A549 (cell line): ENCODE measurements around the gene KIF12. TPM values are rescaled to one million over a fixed set of nuclear protein-coding genes. Genes with fewer than 3 reads are reported as not detected.

ENCODE experiments used
- ATAC-seq, 2 experiments: fragments of 200-7000 bp in 1 of 2; fragments of >200 bp in 1 of 2; cut with Nextera tagmentation in 1 of 2; cut with Tn5 transposase in 1 of 2; 3 replicates each; pipeline versions ENCODE4 v1.8.0 to v1.9.1; 2018 to 2020; ENCODE audit warnings: mild to moderate bottlenecking in 1 of 2, moderate library complexity in 1 of 2
- CTCF ChIA-PET: fragments of 300-600 bp; sonication (Branson Sonifier 250); formaldehyde crosslinking; extraction: SDS; loops from one replicate; lab custom pipeline; 2021; ENCODE audit warnings: antibody characterized with exemption, inconsistent platforms; lab: Yijun Ruan, JAX
- POLR2A ChIA-PET: fragments of 350-600 bp; formaldehyde crosslinking; extraction: SDS; loops from one replicate; lab custom pipeline; 2021; ENCODE audit warnings: antibody characterized with exemption, inconsistent platforms; lab: Yijun Ruan, JAX
- DNase-seq, 2 experiments: peaks; one replicate each; pipeline versions ENCODE4 v3.0.0 to v3.0.0-alpha.2; 2011 to 2016; ENCODE audit warnings: low read depth in 1 of 2, low spot score in 1 of 2
- FAIRE-seq: peaks from 2 replicates; lab custom pipeline; 2011; peaks lifted over from hg19 to GRCh38; lab: Jason Lieb, UNC
- H3K27ac ChIP-seq, 2 experiments: fragments of >200 bp; sonication (Bioruptor Twin); formaldehyde crosslinking; 3 replicates each; pipeline ENCODE4 v1.5.1; 2016 to 2017
- H3K4me1 ChIP-seq: fragments of >200 bp; sonication (Bioruptor Twin); formaldehyde crosslinking; 3 replicates; pipeline ENCODE4 v1.6.1; 2016
- H3K4me2 ChIP-seq: fragments of >200 bp; sonication (Bioruptor Twin); formaldehyde crosslinking; 3 replicates; pipeline ENCODE4 v1.6.1; 2016
- H3K4me3 ChIP-seq: fragments of >200 bp; sonication (Bioruptor Twin); formaldehyde crosslinking; 3 replicates; pipeline ENCODE4 v1.5.1; 2016
- H3K9me3 ChIP-seq: fragments of >200 bp; sonication (Bioruptor Twin); formaldehyde crosslinking; 3 replicates; pipeline ENCODE4 v1.6.1; 2016
- CEBPB ChIP-seq, 2 experiments: fragments of >200 bp in 1 of 2; sonication (Bioruptor Twin) in 1 of 2; formaldehyde crosslinking in 1 of 2; IDR thresholded peaks; 2 replicates each; pipeline ENCODE4 v1.6.1; 2012 to 2016
- EHF ChIP-seq: fragments of 250-450 bp; sonication (Bioruptor Pico); IDR thresholded peaks from 2 replicates; pipeline ENCODE4 v1.5.0; 2020; ENCODE audit warnings: mild to moderate bottlenecking
- EHMT2 ChIP-seq: fragments of 200-600 bp; sonication (generic); IDR thresholded peaks from 2 replicates; pipeline ENCODE4 v1.6.1; 2016; ENCODE audit warnings: antibody characterized with exemption, low read depth, mild to moderate bottlenecking, moderate library complexity
- EP300 ChIP-seq, 2 experiments: fragments of >200 bp; sonication (Bioruptor Twin); formaldehyde crosslinking; IDR thresholded peaks; 2 replicates in 1 of 2; 3 replicates in 1 of 2; pipeline ENCODE4 v1.6.1; 2016 to 2017
- FOSB ChIP-seq: fragments of 250-450 bp; sonication (Bioruptor Pico); IDR thresholded peaks from 2 replicates; pipeline ENCODE4 v1.5.0; 2020; ENCODE audit warnings: mild to moderate bottlenecking, moderate library complexity
- FOXS1 ChIP-seq: fragments of 250-450 bp; sonication (Bioruptor Pico); IDR thresholded peaks from 2 replicates; pipeline ENCODE4 v1.5.0; 2020; ENCODE audit warnings: mild to moderate bottlenecking, moderate library complexity
- GATA3 ChIP-seq: IDR thresholded peaks from 2 replicates; pipeline ENCODE4 v1.6.1; 2012; ENCODE audit warnings: borderline replicate concordance
- HEYL ChIP-seq: fragments of 250-450 bp; sonication (Bioruptor Pico); IDR thresholded peaks from 2 replicates; pipeline ENCODE4 v1.8.0; 2021; ENCODE audit warnings: mild to moderate bottlenecking, moderate library complexity
- HOXA7 ChIP-seq: fragments of 250-450 bp; sonication (Bioruptor Pico); IDR thresholded peaks from 2 replicates; pipeline ENCODE4 v1.5.0; 2020; ENCODE audit warnings: mild to moderate bottlenecking, moderate library complexity
- KDM5A ChIP-seq: fragments of 200-600 bp; sonication (generic); IDR thresholded peaks from 2 replicates; pipeline ENCODE4 v1.6.1; 2016; ENCODE audit warnings: antibody characterized with exemption, mild to moderate bottlenecking
- MAZ ChIP-seq: fragments of 150-350 bp; IDR thresholded peaks from 2 replicates; pipeline ENCODE4 v1.6.1; 2014; ENCODE audit warnings: antibody characterized with exemption, low read depth, low read length, borderline replicate concordance
- NPAS2 ChIP-seq: fragments of 250-450 bp; sonication (Bioruptor Pico); IDR thresholded peaks from 2 replicates; pipeline ENCODE4 v1.8.0; 2022; ENCODE audit warnings: mild to moderate bottlenecking, moderate library complexity, borderline replicate concordance
- NR3C1 ChIP-seq: fragments of >200 bp; sonication (Bioruptor Twin); formaldehyde crosslinking; IDR thresholded peaks from 3 replicates; pipeline ENCODE4 v1.6.1; 2017
- RCOR1 ChIP-seq: fragments of 150-350 bp; IDR thresholded peaks from 2 replicates; pipeline ENCODE4 v1.6.1; 2014; ENCODE audit warnings: antibody characterized with exemption, low read length, low read depth
- RFX5 ChIP-seq: fragments of 450-650 bp; IDR thresholded peaks from 2 replicates; pipeline ENCODE4 v1.7.1; 2014; ENCODE audit warnings: antibody characterized with exemption, mild to moderate bottlenecking, moderate library complexity
- ZC3H11A ChIP-seq: fragments of 450-650 bp; IDR thresholded peaks from 2 replicates; pipeline ENCODE4 v1.6.1; 2014; ENCODE audit warnings: antibody characterized with exemption, mild to moderate bottlenecking
- ZFP36 ChIP-seq: fragments of 450-650 bp; IDR thresholded peaks from 2 replicates; pipeline ENCODE4 v1.6.1; 2014; ENCODE audit warnings: borderline replicate concordance; ENCODE audit not compliant: partially characterized antibody
- ZNF302 ChIP-seq: fragments of 250-450 bp; sonication (Bioruptor Pico); IDR thresholded peaks from 2 replicates; pipeline ENCODE4 v1.9.0; 2021; ENCODE audit warnings: inconsistent platforms, mild to moderate bottlenecking, moderate library complexity
- ZSCAN20 ChIP-seq: fragments of 250-450 bp; sonication (Bioruptor Pico); IDR thresholded peaks from 2 replicates; pipeline ENCODE4 v1.8.0; 2022; ENCODE audit warnings: mild to moderate bottlenecking, moderate library complexity
- WGBS: methylation state at CpG from one replicate; pipeline ENCODE4 v1.1.6; 2017; ENCODE audit errors: missing lambda C conversion rate; 5-methylcytosine and 5-hydroxymethylcytosine counted together
- polyA plus RNA-seq, 4 experiments: library from polyadenylated mRNA; depleted of rRNA in 3 of 4; stranded (reverse); fragments of >200 nt; fragmentation: RNase III in 1 of 4; extraction: RNeasy Plus Mini Kit Qiagen cat#74134 plus additional on column Dnase treatment in 1 of 4; gene quantifications; 2 replicates in 3 of 4; 3 replicates in 1 of 4; pipeline ENCODE4 v1.2.3, GENCODE V29; 2011 to 2017
- TF ChIP-seq, protein P1 (sequence below): fragments of 200-600 bp; sonication (generic); IDR thresholded peaks from 2 replicates; pipeline ENCODE4 v1.6.1; 2016; ENCODE audit warnings: antibody characterized with exemption, mild to moderate bottlenecking, moderate library complexity
- TF ChIP-seq, protein P2 (sequence below): fragments of 250-450 bp; sonication (Bioruptor Pico); IDR thresholded peaks from 2 replicates; pipeline ENCODE4 v1.5.0; 2021; ENCODE audit warnings: mild to moderate bottlenecking, moderate library complexity, borderline replicate concordance
- TF ChIP-seq, protein P3 (sequence below): fragments of >200 bp; sonication (Bioruptor Twin); formaldehyde crosslinking; IDR thresholded peaks from 3 replicates; pipeline ENCODE4 v1.5.1; 2016
- TF ChIP-seq, protein P4 (sequence below): fragments of 150-350 bp; IDR thresholded peaks from 2 replicates; pipeline ENCODE4 v1.6.1; 2014; ENCODE audit warnings: low read depth, mild to moderate bottlenecking, low read length
- TF ChIP-seq, protein P5 (sequence below): fragments of 450-650 bp; IDR thresholded peaks from 2 replicates; pipeline ENCODE4 v1.6.1; 2014; ENCODE audit warnings: antibody characterized with exemption
- TF ChIP-seq, protein P6 (sequence below): IDR thresholded peaks from 2 replicates; pipeline ENCODE4 v1.6.1; 2012
- TF ChIP-seq, protein P7 (sequence below): IDR thresholded peaks from 2 replicates; pipeline ENCODE4 v1.6.1; 2012; ENCODE audit warnings: low read depth, borderline replicate concordance

Gene KIF12
- polyA plus RNA-seq, 2 of the 4 experiments (the other 2 are of a cell fraction): 6.0 to 6.3 TPM

DNA sequence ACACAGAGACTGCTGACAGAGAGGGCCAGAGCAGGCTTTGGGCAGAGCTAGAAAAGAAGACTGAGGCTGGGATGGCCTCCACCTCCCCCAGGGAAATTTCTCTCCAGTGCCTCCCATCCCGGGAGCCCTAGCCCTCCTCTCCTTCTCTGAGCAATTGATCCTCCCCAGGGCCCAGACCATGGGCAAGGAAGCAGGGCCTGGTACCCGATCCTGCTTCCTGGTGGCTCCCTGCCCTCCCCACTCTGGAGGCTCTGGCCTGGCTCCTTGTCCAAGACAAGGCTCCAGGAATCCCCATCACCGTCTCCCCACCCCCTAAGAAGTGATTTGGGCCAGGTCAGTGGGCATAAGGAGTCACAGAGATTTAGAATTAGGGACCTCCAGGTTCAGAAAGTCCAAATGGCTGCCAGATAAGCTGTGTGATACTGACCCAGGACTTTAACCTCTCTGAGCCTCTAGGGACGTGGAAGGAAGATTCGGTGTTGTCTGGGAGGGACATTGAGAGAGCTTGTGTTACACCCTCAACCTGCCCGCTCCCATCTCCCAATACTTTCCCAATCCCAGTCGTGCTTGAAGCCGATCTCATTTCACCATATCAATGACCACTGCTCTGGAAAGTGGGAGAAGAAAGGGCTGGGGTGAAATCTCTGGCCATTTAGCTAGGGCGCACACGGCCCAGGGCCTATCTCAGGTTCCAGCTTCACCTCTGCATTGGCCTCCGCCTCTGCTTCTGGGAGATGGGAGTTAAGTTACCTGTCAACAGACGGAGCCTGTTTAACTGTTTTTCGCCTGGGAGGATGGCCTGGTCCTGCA is 25.8 kb upstream of the KIF12 start:
- POLR2A ChIA-PET: no interaction called here
- no peak for ATAC-seq
- no peak for DNase-seq
- no peak overlapping the region for H3K4me3 ChIP-seq
- 77% methylated on average over 13 of the region's 13 CpGs for WGBS
- no peak overlapping the region for H3K4me2 ChIP-seq
- no peak overlapping the region for H3K27ac ChIP-seq
- CTCF ChIA-PET: interaction anchor here (0.9 to 4.4 kb wide), 4 partner anchors 17 to 42 kb away, joined by 3 to 25 read pairs (median 4); no protein-coding TSS in a partner anchor
- peaks cover 10% of the 10 kb centered on the region; the same call in 2 of the 3 replicates for H3K9me3 ChIP-seq
- no peak for TF ChIP-seq EP300 (IDR thresholded peaks at IDR 0.05)
- TF ChIP-seq RFX5: no peak
- no peak for TF ChIP-seq CEBPB (IDR thresholded peaks at IDR 0.05)
- no peak for TF ChIP-seq EHMT2
- no peak for TF ChIP-seq RCOR1
- no peak for TF ChIP-seq NPAS2 (CRISPR knock-in tag)
- no peak for TF ChIP-seq MAZ
- TF ChIP-seq EHF (CRISPR knock-in tag): no peak
- TF ChIP-seq HEYL: no peak
- TF ChIP-seq, protein P1, sequence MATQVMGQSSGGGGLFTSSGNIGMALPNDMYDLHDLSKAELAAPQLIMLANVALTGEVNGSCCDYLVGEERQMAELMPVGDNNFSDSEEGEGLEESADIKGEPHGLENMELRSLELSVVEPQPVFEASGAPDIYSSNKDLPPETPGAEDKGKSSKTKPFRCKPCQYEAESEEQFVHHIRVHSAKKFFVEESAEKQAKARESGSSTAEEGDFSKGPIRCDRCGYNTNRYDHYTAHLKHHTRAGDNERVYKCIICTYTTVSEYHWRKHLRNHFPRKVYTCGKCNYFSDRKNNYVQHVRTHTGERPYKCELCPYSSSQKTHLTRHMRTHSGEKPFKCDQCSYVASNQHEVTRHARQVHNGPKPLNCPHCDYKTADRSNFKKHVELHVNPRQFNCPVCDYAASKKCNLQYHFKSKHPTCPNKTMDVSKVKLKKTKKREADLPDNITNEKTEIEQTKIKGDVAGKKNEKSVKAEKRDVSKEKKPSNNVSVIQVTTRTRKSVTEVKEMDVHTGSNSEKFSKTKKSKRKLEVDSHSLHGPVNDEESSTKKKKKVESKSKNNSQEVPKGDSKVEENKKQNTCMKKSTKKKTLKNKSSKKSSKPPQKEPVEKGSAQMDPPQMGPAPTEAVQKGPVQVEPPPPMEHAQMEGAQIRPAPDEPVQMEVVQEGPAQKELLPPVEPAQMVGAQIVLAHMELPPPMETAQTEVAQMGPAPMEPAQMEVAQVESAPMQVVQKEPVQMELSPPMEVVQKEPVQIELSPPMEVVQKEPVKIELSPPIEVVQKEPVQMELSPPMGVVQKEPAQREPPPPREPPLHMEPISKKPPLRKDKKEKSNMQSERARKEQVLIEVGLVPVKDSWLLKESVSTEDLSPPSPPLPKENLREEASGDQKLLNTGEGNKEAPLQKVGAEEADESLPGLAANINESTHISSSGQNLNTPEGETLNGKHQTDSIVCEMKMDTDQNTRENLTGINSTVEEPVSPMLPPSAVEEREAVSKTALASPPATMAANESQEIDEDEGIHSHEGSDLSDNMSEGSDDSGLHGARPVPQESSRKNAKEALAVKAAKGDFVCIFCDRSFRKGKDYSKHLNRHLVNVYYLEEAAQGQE: no peak
- TF ChIP-seq, protein P2, sequence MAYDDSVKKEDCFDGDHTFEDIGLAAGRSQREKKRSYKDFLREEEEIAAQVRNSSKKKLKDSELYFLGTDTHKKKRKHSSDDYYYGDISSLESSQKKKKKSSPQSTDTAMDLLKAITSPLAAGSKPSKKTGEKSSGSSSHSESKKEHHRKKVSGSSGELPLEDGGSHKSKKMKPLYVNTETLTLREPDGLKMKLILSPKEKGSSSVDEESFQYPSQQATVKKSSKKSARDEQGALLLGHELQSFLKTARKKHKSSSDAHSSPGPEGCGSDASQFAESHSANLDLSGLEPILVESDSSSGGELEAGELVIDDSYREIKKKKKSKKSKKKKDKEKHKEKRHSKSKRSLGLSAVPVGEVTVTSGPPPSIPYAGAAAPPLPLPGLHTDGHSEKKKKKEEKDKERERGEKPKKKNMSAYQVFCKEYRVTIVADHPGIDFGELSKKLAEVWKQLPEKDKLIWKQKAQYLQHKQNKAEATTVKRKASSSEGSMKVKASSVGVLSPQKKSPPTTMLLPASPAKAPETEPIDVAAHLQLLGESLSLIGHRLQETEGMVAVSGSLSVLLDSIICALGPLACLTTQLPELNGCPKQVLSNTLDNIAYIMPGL (CRISPR knock-in tag): no peak
- TF ChIP-seq, protein P3, sequence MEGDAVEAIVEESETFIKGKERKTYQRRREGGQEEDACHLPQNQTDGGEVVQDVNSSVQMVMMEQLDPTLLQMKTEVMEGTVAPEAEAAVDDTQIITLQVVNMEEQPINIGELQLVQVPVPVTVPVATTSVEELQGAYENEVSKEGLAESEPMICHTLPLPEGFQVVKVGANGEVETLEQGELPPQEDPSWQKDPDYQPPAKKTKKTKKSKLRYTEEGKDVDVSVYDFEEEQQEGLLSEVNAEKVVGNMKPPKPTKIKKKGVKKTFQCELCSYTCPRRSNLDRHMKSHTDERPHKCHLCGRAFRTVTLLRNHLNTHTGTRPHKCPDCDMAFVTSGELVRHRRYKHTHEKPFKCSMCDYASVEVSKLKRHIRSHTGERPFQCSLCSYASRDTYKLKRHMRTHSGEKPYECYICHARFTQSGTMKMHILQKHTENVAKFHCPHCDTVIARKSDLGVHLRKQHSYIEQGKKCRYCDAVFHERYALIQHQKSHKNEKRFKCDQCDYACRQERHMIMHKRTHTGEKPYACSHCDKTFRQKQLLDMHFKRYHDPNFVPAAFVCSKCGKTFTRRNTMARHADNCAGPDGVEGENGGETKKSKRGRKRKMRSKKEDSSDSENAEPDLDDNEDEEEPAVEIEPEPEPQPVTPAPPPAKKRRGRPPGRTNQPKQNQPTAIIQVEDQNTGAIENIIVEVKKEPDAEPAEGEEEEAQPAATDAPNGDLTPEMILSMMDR: no peak
- TF ChIP-seq ZFP36: no peak
- no peaks in the 10 kb centered on the region for H3K4me1 ChIP-seq
- no peak for FAIRE-seq

DNA sequence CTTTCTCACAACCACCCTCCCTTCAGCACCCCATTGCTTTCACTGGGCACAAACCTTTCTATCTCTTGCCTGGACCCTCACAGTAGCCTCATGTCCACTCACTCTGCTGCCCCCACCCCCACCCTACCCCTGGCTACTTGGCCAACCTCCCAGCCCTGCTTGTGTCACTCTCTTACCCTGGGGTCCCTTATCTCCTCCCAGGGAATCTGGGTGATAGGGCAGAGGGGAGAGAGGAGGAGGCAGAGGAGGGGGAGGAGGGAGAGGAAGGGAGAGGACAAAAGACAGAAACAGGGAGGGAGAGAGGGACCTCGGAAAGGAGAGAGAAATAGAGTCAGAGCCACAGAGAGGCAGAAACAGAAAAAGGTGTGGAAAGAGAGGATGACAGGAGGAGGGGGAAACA is 25.0 kb upstream of the KIF12 start:
- ChIA-PET CTCF (interaction anchor here (4.4 kb wide), 1 partner anchor 17 kb away, joined by 25 read pairs; no protein-coding TSS in a partner anchor), POLR2A (no interaction called here)
- Histone ChIP-seq H3K9me3 (peaks cover 10% of the 10 kb centered on the region; the same call in 2 of the 3 replicates), H3K4me2 (no peak overlapping the region), H3K4me3 (no peak overlapping the region), H3K27ac (no peak overlapping the region), H3K4me1 (peaks cover 5% of the 10 kb centered on the region; the same call in 2 of the 3 replicates)
- no peak for DNase-seq
- WGBS: 63% methylated on average over 1 of the region's 1 CpG
- FAIRE-seq: no peak
- ATAC-seq: no peak
- TF ChIP-seq GATA3 (no peak), FOXS1 (CRISPR knock-in tag) (no peak), KDM5A (no peak), NR3C1 (no peak), ZSCAN20 (no peak), EHMT2 (no peak), ZC3H11A (no peak), ZNF302 (no peak), FOSB (CRISPR knock-in tag) (no peak), HOXA7 (CRISPR knock-in tag) (no peak)
- TF ChIP-seq, protein P4, sequence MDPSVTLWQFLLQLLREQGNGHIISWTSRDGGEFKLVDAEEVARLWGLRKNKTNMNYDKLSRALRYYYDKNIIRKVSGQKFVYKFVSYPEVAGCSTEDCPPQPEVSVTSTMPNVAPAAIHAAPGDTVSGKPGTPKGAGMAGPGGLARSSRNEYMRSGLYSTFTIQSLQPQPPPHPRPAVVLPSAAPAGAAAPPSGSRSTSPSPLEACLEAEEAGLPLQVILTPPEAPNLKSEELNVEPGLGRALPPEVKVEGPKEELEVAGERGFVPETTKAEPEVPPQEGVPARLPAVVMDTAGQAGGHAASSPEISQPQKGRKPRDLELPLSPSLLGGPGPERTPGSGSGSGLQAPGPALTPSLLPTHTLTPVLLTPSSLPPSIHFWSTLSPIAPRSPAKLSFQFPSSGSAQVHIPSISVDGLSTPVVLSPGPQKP: no peak
- TF ChIP-seq, protein P5, sequence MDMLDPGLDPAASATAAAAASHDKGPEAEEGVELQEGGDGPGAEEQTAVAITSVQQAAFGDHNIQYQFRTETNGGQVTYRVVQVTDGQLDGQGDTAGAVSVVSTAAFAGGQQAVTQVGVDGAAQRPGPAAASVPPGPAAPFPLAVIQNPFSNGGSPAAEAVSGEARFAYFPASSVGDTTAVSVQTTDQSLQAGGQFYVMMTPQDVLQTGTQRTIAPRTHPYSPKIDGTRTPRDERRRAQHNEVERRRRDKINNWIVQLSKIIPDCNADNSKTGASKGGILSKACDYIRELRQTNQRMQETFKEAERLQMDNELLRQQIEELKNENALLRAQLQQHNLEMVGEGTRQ: no peak
- TF ChIP-seq, protein P6, sequence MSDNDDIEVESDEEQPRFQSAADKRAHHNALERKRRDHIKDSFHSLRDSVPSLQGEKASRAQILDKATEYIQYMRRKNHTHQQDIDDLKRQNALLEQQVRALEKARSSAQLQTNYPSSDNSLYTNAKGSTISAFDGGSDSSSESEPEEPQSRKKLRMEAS: no peak
- TF ChIP-seq, protein P7, sequence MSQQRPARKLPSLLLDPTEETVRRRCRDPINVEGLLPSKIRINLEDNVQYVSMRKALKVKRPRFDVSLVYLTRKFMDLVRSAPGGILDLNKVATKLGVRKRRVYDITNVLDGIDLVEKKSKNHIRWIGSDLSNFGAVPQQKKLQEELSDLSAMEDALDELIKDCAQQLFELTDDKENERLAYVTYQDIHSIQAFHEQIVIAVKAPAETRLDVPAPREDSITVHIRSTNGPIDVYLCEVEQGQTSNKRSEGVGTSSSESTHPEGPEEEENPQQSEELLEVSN: no peak
